ENCODE results near the gene IBA57. TPM values are rescaled to one million over a fixed set of nuclear protein-coding genes. Genes with fewer than 3 reads are reported as not detected.
A peak's percentile ranks its signal among the peaks of the same experiment; 100 is the strongest.

IBA57 gene
- total RNA-seq = 10 to 100 TPM; 11.0 to 16.9 TPM

DNA sequence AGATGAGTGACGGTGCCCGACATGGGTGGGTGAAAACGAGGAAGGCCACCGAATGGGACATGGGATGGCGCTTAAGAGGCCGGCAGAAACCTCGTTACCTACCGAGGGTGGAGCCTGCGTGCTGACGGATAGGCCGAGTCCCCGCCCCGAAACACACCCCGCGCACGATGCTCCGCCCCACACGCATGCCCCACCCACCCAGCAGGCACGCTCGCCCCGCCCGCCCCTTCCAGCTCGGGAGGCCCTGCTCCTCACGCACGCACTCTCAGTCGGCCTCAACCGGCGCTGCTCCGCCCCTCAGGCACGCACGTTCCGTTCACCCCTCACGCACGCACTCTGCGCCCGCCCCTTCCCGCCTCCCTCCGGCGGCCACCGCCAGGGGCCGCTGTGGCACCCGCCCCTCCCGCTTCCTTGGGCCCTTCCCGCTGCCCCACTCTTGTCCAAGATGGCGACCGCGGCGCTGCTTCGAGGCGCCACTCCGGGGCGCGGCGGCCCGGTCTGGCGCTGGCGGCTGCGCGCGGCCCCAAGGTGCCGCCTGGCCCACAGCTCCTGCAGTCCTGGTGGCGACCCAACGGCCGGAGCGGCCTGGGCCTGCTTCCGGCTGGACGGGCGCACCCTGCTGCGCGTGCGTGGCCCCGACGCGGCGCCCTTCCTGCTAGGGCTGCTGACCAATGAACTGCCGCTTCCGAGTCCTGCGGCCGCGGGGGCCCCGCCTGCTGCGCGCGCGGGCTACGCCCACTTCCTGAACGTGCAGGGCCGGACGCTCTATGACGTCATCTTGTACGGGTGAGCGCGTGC lies at the start of gene IBA57:
Gene IBA57, plus strand, starts transcription at position 433 of the 798 bp plus-strand sequence. Its CDS starts 13 bp downstream, at position 446.
- H3K36me3 ChIP-seq = no peaks in the 10 kb centered on the region
- intact Hi-C loops (cut with DNase I) = no loop called here
- H3K9me3 ChIP-seq = no peaks in the 10 kb centered on the region
- no peaks in the 10 kb centered on the region for H3K27me3 ChIP-seq
- H3K27ac ChIP-seq = peak within 1 kb of the TSS; percentile 98
- peaks cover 4% of the 10 kb centered on the region for H3K4me1 ChIP-seq
- H3K4me3 ChIP-seq = peak within 1 kb of the TSS; percentile 78
- H3K9ac ChIP-seq (ENCODE audit: low read depth in 2 of 2, low read length in 2 of 2) = peak within 1 kb of the TSS; percentile 86 to 97
- peak; percentile 99 for DNase-seq
- TF ChIP-seq, protein P1, sequence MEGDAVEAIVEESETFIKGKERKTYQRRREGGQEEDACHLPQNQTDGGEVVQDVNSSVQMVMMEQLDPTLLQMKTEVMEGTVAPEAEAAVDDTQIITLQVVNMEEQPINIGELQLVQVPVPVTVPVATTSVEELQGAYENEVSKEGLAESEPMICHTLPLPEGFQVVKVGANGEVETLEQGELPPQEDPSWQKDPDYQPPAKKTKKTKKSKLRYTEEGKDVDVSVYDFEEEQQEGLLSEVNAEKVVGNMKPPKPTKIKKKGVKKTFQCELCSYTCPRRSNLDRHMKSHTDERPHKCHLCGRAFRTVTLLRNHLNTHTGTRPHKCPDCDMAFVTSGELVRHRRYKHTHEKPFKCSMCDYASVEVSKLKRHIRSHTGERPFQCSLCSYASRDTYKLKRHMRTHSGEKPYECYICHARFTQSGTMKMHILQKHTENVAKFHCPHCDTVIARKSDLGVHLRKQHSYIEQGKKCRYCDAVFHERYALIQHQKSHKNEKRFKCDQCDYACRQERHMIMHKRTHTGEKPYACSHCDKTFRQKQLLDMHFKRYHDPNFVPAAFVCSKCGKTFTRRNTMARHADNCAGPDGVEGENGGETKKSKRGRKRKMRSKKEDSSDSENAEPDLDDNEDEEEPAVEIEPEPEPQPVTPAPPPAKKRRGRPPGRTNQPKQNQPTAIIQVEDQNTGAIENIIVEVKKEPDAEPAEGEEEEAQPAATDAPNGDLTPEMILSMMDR (IDR thresholded peaks at IDR 0.05) = peak; percentile 83

DNA sequence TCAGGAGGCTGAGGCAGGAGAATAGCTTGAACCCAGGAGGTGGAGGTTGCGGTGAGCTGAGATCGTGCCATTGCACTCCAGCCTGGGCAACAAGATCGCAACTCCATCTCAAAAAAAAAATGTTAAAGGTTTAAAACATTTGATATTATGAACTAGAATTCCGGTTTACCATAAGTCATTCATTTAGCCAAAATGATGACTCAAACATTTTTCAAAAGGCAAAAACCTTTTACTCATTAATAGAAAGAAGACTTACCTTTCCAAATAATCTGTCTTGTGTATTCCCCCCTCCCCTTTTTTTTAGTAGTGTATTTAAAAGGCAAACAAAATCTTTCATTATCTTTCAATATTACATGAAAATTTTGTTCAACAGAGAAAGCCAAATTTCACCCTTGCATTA lies 48.3 kb upstream of the IBA57 start:
- TF ChIP-seq, protein P1 (IDR thresholded peaks at IDR 0.05) = no peak
- Histone ChIP-seq H3K9me3 (no peaks in the 10 kb centered on the region), H3K36me3 (no peaks in the 10 kb centered on the region), H3K27ac (no peak overlapping the region), H3K4me1 (no peaks in the 10 kb centered on the region), H3K4me3 (no peak overlapping the region), H3K27me3 (no peaks in the 10 kb centered on the region), H3K9ac (ENCODE audit: low read depth in 2 of 2, low read length in 2 of 2) (no peak overlapping the region)
- intact Hi-C loops (cut with DNase I) = no loop called here
- no peak for DNase-seq

DNA sequence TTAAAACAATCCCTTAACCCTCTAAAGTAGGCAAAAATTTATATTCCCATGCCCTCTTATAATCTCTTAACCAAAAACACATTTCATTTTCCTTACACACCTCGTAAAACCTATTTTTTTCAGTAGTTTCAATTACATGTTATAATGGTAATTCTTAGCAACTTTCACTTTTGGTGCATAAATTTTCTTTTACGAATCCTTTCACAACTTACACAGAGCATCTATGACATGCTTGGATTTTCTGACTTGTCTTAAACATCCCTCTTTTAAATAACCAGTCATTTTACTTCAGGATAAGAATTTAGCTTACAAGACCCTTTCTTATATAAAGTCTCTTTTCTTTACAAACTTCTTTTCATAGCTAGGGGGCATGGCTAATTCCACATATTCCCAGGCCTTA lies 47.6 kb upstream of the IBA57 start:
- TF ChIP-seq, protein P1 (IDR thresholded peaks at IDR 0.05) = no peak
- no peak overlapping the region for H3K27ac ChIP-seq
- intact Hi-C loops (cut with DNase I) = no loop called here
- H3K27me3 ChIP-seq = no peaks in the 10 kb centered on the region
- no peaks in the 10 kb centered on the region for H3K9me3 ChIP-seq
- H3K36me3 ChIP-seq = no peaks in the 10 kb centered on the region
- H3K4me1 ChIP-seq = no peaks in the 10 kb centered on the region
- no peak overlapping the region for H3K9ac ChIP-seq (ENCODE audit: low read depth in 2 of 2, low read length in 2 of 2)
- DNase-seq = no peak
- no peak overlapping the region for H3K4me3 ChIP-seq

DNA sequence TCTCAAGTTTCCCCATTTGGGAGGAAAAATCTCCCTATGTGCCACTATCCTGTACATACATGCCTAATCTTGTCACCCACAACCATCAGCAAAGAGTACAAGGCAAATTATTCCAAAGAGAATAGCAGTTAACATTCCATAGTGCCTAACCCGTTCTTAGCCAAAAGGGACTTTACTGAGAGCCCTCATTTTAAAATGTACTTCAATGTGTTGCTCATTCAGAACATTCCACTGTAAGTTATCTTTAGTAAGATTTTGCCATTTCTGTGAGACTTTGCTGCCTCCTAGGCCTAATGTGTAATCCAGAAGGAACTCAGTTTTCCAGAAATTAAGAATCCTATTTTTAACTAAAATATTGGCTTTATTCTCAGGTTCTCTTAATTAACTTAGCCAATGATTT lies 45.3 kb upstream of the IBA57 start:
- Histone ChIP-seq H3K4me3 (no peak overlapping the region), H3K27me3 (no peaks in the 10 kb centered on the region), H3K27ac (no peak overlapping the region), H3K9me3 (no peaks in the 10 kb centered on the region), H3K36me3 (no peaks in the 10 kb centered on the region), H3K4me1 (no peaks in the 10 kb centered on the region), H3K9ac (ENCODE audit: low read depth in 2 of 2, low read length in 2 of 2) (no peak overlapping the region)
- intact Hi-C loops (cut with DNase I) = no loop called here
- TF ChIP-seq, protein P1 (IDR thresholded peaks at IDR 0.05) = no peak
- DNase-seq = no peak

DNA sequence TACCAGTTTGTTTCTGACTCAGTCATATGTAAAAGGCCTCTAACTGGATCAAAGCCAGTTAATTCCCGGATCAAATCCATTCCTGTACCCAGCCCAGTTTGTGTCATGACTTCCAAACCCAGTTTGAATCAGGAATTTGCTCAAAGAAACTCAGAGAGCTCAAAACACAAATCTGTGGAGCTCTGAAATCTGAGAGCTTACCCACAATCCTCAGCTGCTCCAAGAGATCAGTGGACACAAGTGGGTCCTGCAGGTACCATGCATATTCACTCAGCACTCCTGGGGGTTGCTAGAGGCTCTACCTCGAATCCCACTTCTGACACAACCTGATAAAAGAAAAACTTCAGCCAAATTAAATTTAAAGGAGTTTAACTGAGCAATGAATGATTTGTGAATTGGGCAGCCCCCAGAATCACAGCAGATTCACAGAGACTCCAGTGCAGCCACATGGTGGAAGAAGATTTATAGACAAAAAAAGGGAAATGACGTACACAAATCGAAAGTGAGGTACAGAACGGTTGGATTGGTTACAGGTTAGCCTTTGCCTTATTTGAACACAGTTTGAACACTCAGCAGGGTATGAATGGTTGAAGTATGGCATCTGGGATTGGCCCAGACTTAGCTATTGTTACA lies 44.6 kb upstream of the IBA57 start:
- no peaks in the 10 kb centered on the region for H3K4me1 ChIP-seq
- no peaks in the 10 kb centered on the region for H3K36me3 ChIP-seq
- no peak overlapping the region for H3K27ac ChIP-seq
- no peak overlapping the region for H3K4me3 ChIP-seq
- TF ChIP-seq, protein P1 (IDR thresholded peaks at IDR 0.05) = no peak
- H3K9me3 ChIP-seq = no peaks in the 10 kb centered on the region
- intact Hi-C loops (cut with DNase I) = no loop called here
- no peak overlapping the region for H3K9ac ChIP-seq (ENCODE audit: low read depth in 2 of 2, low read length in 2 of 2)
- DNase-seq = no peak
- no peaks in the 10 kb centered on the region for H3K27me3 ChIP-seq
